K562 (cell line): ENCODE results near the gene BNC2.

ENCODE experiments used
- ATF7 ChIP-seq: fragments of 450-650 bp; IDR thresholded peaks from 2 replicates; pipeline ENCODE4 v1.7.1; 2014; ENCODE audit warnings: mild to moderate bottlenecking, moderate library complexity
- CREB1 ChIP-seq, 2 experiments: sonication (generic) in 1 of 2; formaldehyde crosslinking in 1 of 2; IDR thresholded peaks; 2 replicates each; pipeline versions ENCODE4 v1.6.1 to v1.8.0; 2012 to 2022; ENCODE audit warnings: inconsistent platforms in 1 of 2, mild to moderate bottlenecking in 1 of 2, missing genetic modification reagents in 1 of 2, moderate library complexity in 1 of 2
- CTCF ChIP-seq, 3 experiments: IDR thresholded peaks in 2 of 3; conservative IDR thresholded peaks in 1 of 3; 2 replicates each; pipeline ENCODE4 v1.5.1; 2011 to 2012; ENCODE audit warnings: low read length in 3 of 3, mild to moderate bottlenecking in 3 of 3, control low read depth in 2 of 3, improper control_type of control experiment in 1 of 3, inconsistent platforms in 1 of 3, low read depth in 1 of 3, mixed read lengths in 1 of 3, moderate library complexity in 1 of 3; ENCODE audit not compliant: insufficient read depth in 2 of 3
- MED1 ChIP-seq: sonication (generic); formaldehyde crosslinking; IDR thresholded peaks from 2 replicates; pipeline ENCODE4 v1.8.1; 2023; ENCODE audit warnings: missing genetic modification reagents, borderline replicate concordance
- MTA1 ChIP-seq: fragments of 450-650 bp; IDR thresholded peaks from 2 replicates; pipeline ENCODE4 v1.6.1; 2017; ENCODE audit warnings: borderline replicate concordance
- NR4A1 ChIP-seq, 2 experiments: fragments of 250-450 bp in 1 of 2; fragments of 450-650 bp in 1 of 2; sonication (Bioruptor Pico) in 1 of 2; IDR thresholded peaks; 2 replicates each; pipeline versions ENCODE4 v1.4.0 to v1.6.1; 2016 to 2020; ENCODE audit warnings: mild to moderate bottlenecking in 2 of 2, missing compliant biosample characterization in 1 of 2, missing genetic modification characterization in 1 of 2, moderate library complexity in 1 of 2
- POLR2A ChIP-seq: fragments of 450-650 bp; conservative IDR thresholded peaks from 2 replicates; pipeline ENCODE4 v1.6.1; 2016
- PREB ChIP-seq: sonication (generic); formaldehyde crosslinking; IDR thresholded peaks from 2 replicates; pipeline ENCODE4 v1.8.1; 2023; ENCODE audit warnings: mild to moderate bottlenecking, missing genetic modification reagents
- SPI1 ChIP-seq: IDR thresholded peaks from 2 replicates; pipeline ENCODE4 v1.6.1; 2011; ENCODE audit warnings: low read depth, low read length, control low read depth, borderline replicate concordance
- TRIM24 ChIP-seq, 2 experiments: fragments of 450-650 bp; IDR thresholded peaks; 2 replicates each; pipeline ENCODE4 v1.6.1; 2016
- ZNF239 ChIP-seq: fragments of 250-450 bp; sonication (Bioruptor Pico); IDR thresholded peaks from 2 replicates; pipeline ENCODE4 v1.4.0; 2020; ENCODE audit warnings: mild to moderate bottlenecking
- ZNF274 ChIP-seq: IDR thresholded peaks from 2 replicates; pipeline ENCODE4 v1.6.1; 2011; ENCODE audit warnings: low read depth, mild to moderate bottlenecking, low read length, moderate library complexity, borderline replicate concordance
- ZNF644 ChIP-seq: fragments of 200-800 bp; sonication (Bioruptor generic); IDR thresholded peaks from 2 replicates; pipeline ENCODE4 v1.6.1; 2016; ENCODE audit warnings: low read depth, missing genetic modification characterization, missing compliant biosample characterization

GRCh38 chr9:16884373-16884772, 13.9 kb upstream of the BNC2 start:
- no peak for TF ChIP-seq ZNF239 (CRISPR knock-in tag)
- no peak for TF ChIP-seq CREB1 (IDR thresholded peaks at IDR 0.05)
- TF ChIP-seq CREB1 (CRISPR knock-in tag; IDR thresholded peaks at IDR 0.05), result no peak
- no peak for TF ChIP-seq CTCF (IDR thresholded peaks at IDR 0.05 in 2 of 3, conservative IDR thresholded peaks at IDR 0.05 in 1 of 3; ENCODE audit: insufficient read depth in 2 of 3, low read depth in 1 of 3, low read length in 3 of 3)
- TF ChIP-seq MTA1, result no peak
- TF ChIP-seq PREB (CRISPR knock-in tag), result no peak
- TF ChIP-seq ZNF274, result no peak
- TF ChIP-seq TRIM24 (IDR thresholded peaks at IDR 0.05), result no peak
- no peak for TF ChIP-seq POLR2A
- no peak for TF ChIP-seq MED1
- TF ChIP-seq NR4A1 (CRISPR knock-in tag; IDR thresholded peaks at IDR 0.05), result no peak
- TF ChIP-seq NR4A1 (tag; IDR thresholded peaks at IDR 0.05), result no peak
- TF ChIP-seq ZNF644 (tag), result no peak
- no peak for TF ChIP-seq ATF7
- no peak for TF ChIP-seq SPI1
